Testis (tissue), 3 donors: ENCODE results near the gene ZNF574. TPM values are rescaled to one million over a fixed set of nuclear protein-coding genes. Genes with fewer than 3 reads are reported as not detected.

Source experiments
- DNase-seq: peaks from one replicate; pipeline ENCODE4 v3.0.0-alpha.2; 2019
- H3K27ac ChIP-seq, 2 donors: fragments of 200-600 bp; sonication (generic); one replicate each; pipeline ENCODE4 v1.5.1; 2019
- H3K27me3 ChIP-seq: fragments of 200-600 bp; sonication (generic); one replicate; pipeline ENCODE4 v1.5.1; 2019
- H3K36me3 ChIP-seq: fragments of 200-600 bp; sonication (generic); one replicate; pipeline ENCODE4 v1.5.1; 2017; ENCODE audit warnings: low read depth; ENCODE audit errors: missing control alignments
- H3K4me1 ChIP-seq: fragments of 200-600 bp; sonication (generic); one replicate; pipeline ENCODE4 v1.5.1; 2019
- H3K4me3 ChIP-seq, 2 donors: fragments of 200-600 bp; sonication (generic); one replicate each; pipeline ENCODE4 v1.5.1; 2017 to 2019
- H3K9me3 ChIP-seq: fragments of 200-600 bp; sonication (generic); one replicate; pipeline ENCODE4 v1.5.1; 2017
- CTCF ChIP-seq, 3 experiments: fragments of 450-650 bp in 2 of 3; fragments of 200-600 bp in 1 of 3; sonication (generic) in 1 of 3; IDR thresholded peaks; one replicate each; pipeline ENCODE4 v1.5.1; 2016 to 2019; ENCODE audit warnings: antibody characterized with exemption in 3 of 3, mild to moderate bottlenecking in 2 of 3, moderate library complexity in 1 of 3
- POLR2A ChIP-seq: fragments of 450-650 bp; IDR thresholded peaks from one replicate; pipeline ENCODE4 v1.6.1; 2017; ENCODE audit warnings: antibody characterized with exemption, mild to moderate bottlenecking, moderate library complexity
- WGBS, 2 donors: methylation state at CpG; one replicate each; pipeline ENCODE4 v1.1.5; 2018; 5-methylcytosine and 5-hydroxymethylcytosine counted together
- intact Hi-C: fragments of 100-400 bp; cut with DNase I; formaldehyde crosslinking; loops from one replicate; pipeline ENCODE4 v1.15.1; 2023; ENCODE audit warnings: low total_unique reads
- polyA plus RNA-seq: library from polyadenylated mRNA; stranded (reverse); fragments of 350-450 nt; fragmentation: Illumina TruSeq; extraction: RNeasy Lipid Tissue Mini Kit (QIAGEN cat#74804); gene quantifications from one replicate; pipeline ENCODE4 v1.2.3, GENCODE V29; 2014; ENCODE audit warnings: low read depth, low replicate concordance; ENCODE audit not compliant: insufficient read depth
- total RNA-seq, 2 donors: library from RNA; depleted of rRNA; stranded (reverse); fragments of >200 nt; gene quantifications; one replicate each; pipeline ENCODE4 v1.2.3, GENCODE V29; 2016

Gene ZNF574
- total and polyA plus RNA-seq, 3 donors from 2014 or later, result 47.4 to 64.8 (median 63.2) TPM

- intact Hi-C loops, result no loop called here
- 36 to 41% methylated on average over 26 to 29 of the region's 29 CpGs for WGBS, 2 donors
- no peak for DNase-seq
- H3K27ac ChIP-seq, result no peak overlapping the region
- no peaks in the 10 kb centered on the region for H3K36me3 ChIP-seq
- peak overlapping the region in 1 of 2 donors; percentile 1 for H3K4me3 ChIP-seq
- no peaks in the 10 kb centered on the region for H3K4me1 ChIP-seq
- no peak for TF ChIP-seq CTCF (IDR thresholded peaks at IDR 0.05)
- TF ChIP-seq POLR2A, result no peak
- no peaks in the 10 kb centered on the region for H3K9me3 ChIP-seq
- H3K27me3 ChIP-seq, result no peaks in the 10 kb centered on the region
These were observed 7.0 kb upstream of the ZNF574 start for GRCh38 chr19:42068756-42069571.

- Histone ChIP-seq H3K4me3 (peak within 1 kb of the TSS in 1 of 2 donors; percentile 1), H3K9me3 (no peaks in the 10 kb centered on the region), H3K4me1 (peaks cover 4% of the 10 kb centered on the region), H3K36me3 (no peaks in the 10 kb centered on the region), H3K27ac (no peak within 1 kb of the TSS), H3K27me3 (no peaks in the 10 kb centered on the region)
- TF ChIP-seq POLR2A (no peak), CTCF (IDR thresholded peaks at IDR 0.05) (no peak)
- intact Hi-C loops, result no loop called here
- DNase-seq, result no peak
- WGBS, 2 donors, result 28 to 39% methylated on average over 27 to 29 of the region's 29 CpGs
These were observed 6.2 kb upstream of the ZNF574 start, which contains the start of gene GRIK5 for GRCh38 chr19:42069619-42070351. Gene GRIK5, minus strand, starts transcription at chr19:42070206. Its CDS starts 4,436 bp downstream, at chr19:42065770.

- intact Hi-C loops, result no loop called here
- H3K9me3 ChIP-seq, result no peaks in the 10 kb centered on the region
- WGBS, 2 donors, result 96% methylated on average over 8 to 12 of the region's 12 CpGs
- no peak overlapping the region for H3K27ac ChIP-seq
- H3K4me1 ChIP-seq, result peaks cover 6% of the 10 kb centered on the region
- no peak for DNase-seq
- no peaks in the 10 kb centered on the region for H3K36me3 ChIP-seq
- TF ChIP-seq CTCF (IDR thresholded peaks at IDR 0.05), result no peak
- TF ChIP-seq POLR2A, result no peak
- no peaks in the 10 kb centered on the region for H3K27me3 ChIP-seq
- no peak overlapping the region for H3K4me3 ChIP-seq
These were observed 4.7 kb upstream of the ZNF574 start for GRCh38 chr19:42071247-42071646.

GRCh38 chr19:42074513-42075363 lies 1.2 kb upstream of the ZNF574 start:
- peak overlapping the region; percentile 97 to 98 for H3K27ac ChIP-seq
- H3K36me3 ChIP-seq, result no peaks in the 10 kb centered on the region
- peaks cover 13% of the 10 kb centered on the region for H3K4me1 ChIP-seq
- intact Hi-C loops, result no loop called here
- DNase-seq, result peak; percentile 48
- no peaks in the 10 kb centered on the region for H3K9me3 ChIP-seq
- 45 to 49% methylated on average over 24 to 26 of the region's 27 CpGs for WGBS, 2 donors
- TF ChIP-seq POLR2A, result no peak
- TF ChIP-seq CTCF (IDR thresholded peaks at IDR 0.05), result peak in 1 of 3 experiments; percentile 3
- peak overlapping the region; percentile 58 to 91 for H3K4me3 ChIP-seq
- H3K27me3 ChIP-seq, result no peaks in the 10 kb centered on the region
